Left lung (tissue), 10 donors: ENCODE results near the gene CCDC182. TPM values are rescaled to one million over a fixed set of nuclear protein-coding genes. Genes with fewer than 3 reads are reported as not detected.

Source experiments
- ATAC-seq: fragments of 200-7000 bp; cut with Tn5 transposase; one replicate; pipeline ENCODE4 v1.9.1; 2020; ENCODE audit warnings: moderate library complexity
- DNase-seq, 4 donors: peaks; one replicate each; pipeline ENCODE4 v3.0.0-alpha.2; 2013 to 2020
- H3K27ac ChIP-seq, 2 donors: fragments of 200-600 bp; sonication (generic) in 1 of 2; one replicate each; pipeline versions ENCODE4 v1.5.0 to v1.8.0; 2020 to 2021
- H3K27me3 ChIP-seq, 2 donors: fragments of 200-600 bp; sonication (generic) in 1 of 2; one replicate each; pipeline versions ENCODE4 v1.5.0 to v1.8.0; 2020 to 2021
- H3K36me3 ChIP-seq, 2 donors: fragments of 200-600 bp; sonication (generic) in 1 of 2; one replicate each; pipeline versions ENCODE4 v1.5.0 to v1.8.0; 2020 to 2021
- H3K4me1 ChIP-seq, 2 donors: fragments of 200-600 bp; one replicate each; pipeline ENCODE4 v1.8.0; 2021
- H3K4me3 ChIP-seq, 2 donors: fragments of 200-600 bp; sonication (generic) in 1 of 2; one replicate each; pipeline versions ENCODE4 v1.5.0 to v1.8.0; 2020 to 2021; ENCODE audit warnings: mild to moderate bottlenecking in 1 of 2
- H3K9me3 ChIP-seq, 2 donors: fragments of 200-600 bp; sonication (generic) in 1 of 2; one replicate each; pipeline versions ENCODE4 v1.5.0 to v1.8.0; 2020 to 2021
- intact Hi-C, 2 donors: fragments of 100-400 bp; cut with DNase I; formaldehyde crosslinking; loops; one replicate each; pipeline versions ENCODE4 v1.11.2 to v1.14.2; 2022
- polyA plus RNA-seq, 6 donors: library from polyadenylated mRNA; unstranded; fragments of 120-200 nt; gene quantifications; one replicate each; pipeline ENCODE4 v1.2.1, GENCODE V29; 2013; ENCODE audit not compliant: insufficient read length in 6 of 6
- total RNA-seq, 2 donors: library from RNA; stranded (reverse); fragmentation: NEBNext Ultra II Directional; extraction: Animal tissue kit (Norgen Biotek cat#: 25700); gene quantifications; one replicate each; pipeline ENCODE4 v1.2.1, GENCODE V29; 2021
- TF ChIP-seq, protein P1 (sequence below), 2 donors: fragments of 200-600 bp; sonication (generic) in 1 of 2; IDR thresholded peaks; one replicate each; pipeline versions ENCODE4 v1.5.0 to v1.8.0; 2021; ENCODE audit warnings: antibody characterized with exemption in 2 of 2
- donor health status: DM: no; HTN: yes; CAD: no.
- donor health status: DM: no; HTN: no; CAD: no.

The CCDC182 gene
- total and polyA plus RNA-seq, 8 donors = 0.15 TPM; not detected in 7

DNA sequence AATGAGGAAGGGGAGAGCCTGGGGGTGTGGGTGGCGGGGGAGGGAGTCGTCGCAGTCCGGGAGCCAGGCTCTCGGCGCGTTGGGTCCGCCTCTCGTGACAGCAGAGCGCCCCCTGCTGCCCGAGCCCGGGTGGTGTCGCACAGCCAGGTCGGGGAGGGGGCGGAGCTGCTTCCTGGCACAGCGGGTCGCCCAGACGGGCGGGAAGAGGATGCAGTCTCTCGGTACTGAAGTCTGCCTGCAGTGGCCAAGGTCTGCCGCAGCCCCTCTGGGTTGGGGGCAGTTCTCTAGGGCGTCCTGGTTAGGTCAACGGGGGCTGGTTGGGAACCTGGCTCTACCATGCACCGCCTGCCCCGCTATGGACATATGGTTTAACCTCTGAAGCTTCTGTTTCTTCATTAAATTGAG is 38.2 kb upstream of the CCDC182 start:
- Histone ChIP-seq H3K4me1 (peaks cover 18 to 20% of the 10 kb centered on the region in 2 donors), H3K36me3 (no peaks in the 10 kb centered on the region), H3K4me3 (no peak overlapping the region), H3K9me3 (no peaks in the 10 kb centered on the region), H3K27ac (no peak overlapping the region), H3K27me3 (peaks cover 0 to 37% of the 10 kb centered on the region in 2 donors)
- DNase-seq (peak; percentile 42 to 93 (median 72)), ATAC-seq (peak; percentile 95)
- TF ChIP-seq, protein P1, sequence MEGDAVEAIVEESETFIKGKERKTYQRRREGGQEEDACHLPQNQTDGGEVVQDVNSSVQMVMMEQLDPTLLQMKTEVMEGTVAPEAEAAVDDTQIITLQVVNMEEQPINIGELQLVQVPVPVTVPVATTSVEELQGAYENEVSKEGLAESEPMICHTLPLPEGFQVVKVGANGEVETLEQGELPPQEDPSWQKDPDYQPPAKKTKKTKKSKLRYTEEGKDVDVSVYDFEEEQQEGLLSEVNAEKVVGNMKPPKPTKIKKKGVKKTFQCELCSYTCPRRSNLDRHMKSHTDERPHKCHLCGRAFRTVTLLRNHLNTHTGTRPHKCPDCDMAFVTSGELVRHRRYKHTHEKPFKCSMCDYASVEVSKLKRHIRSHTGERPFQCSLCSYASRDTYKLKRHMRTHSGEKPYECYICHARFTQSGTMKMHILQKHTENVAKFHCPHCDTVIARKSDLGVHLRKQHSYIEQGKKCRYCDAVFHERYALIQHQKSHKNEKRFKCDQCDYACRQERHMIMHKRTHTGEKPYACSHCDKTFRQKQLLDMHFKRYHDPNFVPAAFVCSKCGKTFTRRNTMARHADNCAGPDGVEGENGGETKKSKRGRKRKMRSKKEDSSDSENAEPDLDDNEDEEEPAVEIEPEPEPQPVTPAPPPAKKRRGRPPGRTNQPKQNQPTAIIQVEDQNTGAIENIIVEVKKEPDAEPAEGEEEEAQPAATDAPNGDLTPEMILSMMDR (IDR thresholded peaks at IDR 0.05) = peak; percentile 79 to 85
- intact Hi-C loops = no loop called here

DNA sequence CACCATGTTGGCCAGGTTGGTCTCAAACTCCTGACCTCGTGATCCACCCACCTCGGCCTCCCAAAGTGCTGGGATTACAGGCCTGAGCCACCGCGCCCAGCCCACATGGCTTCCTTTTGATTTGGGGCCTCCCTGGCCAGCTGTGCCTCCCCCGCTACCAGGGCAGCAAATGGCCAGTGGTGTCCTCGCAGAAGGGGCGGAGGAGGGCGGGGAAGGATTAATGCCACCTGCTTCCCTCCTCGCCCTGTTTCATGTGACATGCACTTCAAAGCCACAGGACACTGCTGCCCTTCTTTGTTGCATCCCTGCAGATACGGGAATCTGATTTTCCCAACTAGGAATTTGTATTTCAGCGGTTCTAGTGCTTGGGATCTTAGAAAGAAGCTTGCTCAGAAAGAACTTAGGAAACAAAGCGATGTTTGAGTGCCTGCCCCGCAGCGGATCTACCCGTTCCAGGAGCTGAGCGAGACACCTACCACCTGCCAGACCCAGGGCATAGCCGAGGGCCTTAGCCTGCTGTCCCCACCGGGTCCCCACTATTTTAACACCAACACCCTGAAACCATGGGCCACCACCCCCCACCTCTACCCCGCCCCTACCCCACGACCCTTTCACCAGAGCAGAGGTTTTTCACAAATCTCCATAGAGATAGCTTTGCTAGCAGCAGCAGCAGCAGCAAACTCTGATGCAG is 37.7 kb upstream of the CCDC182 start:
- intact Hi-C loops = no loop called here
- TF ChIP-seq, protein P1 (IDR thresholded peaks at IDR 0.05) = no peak
- peaks cover 0 to 37% of the 10 kb centered on the region in 2 donors for H3K27me3 ChIP-seq
- DNase-seq = peak in 1 of 4 donors; percentile 61
- peaks cover 18 to 20% of the 10 kb centered on the region in 2 donors for H3K4me1 ChIP-seq
- H3K27ac ChIP-seq = no peak overlapping the region
- no peaks in the 10 kb centered on the region for H3K36me3 ChIP-seq
- no peak overlapping the region for H3K4me3 ChIP-seq
- no peaks in the 10 kb centered on the region for H3K9me3 ChIP-seq
- peak; percentile 8 for ATAC-seq

DNA sequence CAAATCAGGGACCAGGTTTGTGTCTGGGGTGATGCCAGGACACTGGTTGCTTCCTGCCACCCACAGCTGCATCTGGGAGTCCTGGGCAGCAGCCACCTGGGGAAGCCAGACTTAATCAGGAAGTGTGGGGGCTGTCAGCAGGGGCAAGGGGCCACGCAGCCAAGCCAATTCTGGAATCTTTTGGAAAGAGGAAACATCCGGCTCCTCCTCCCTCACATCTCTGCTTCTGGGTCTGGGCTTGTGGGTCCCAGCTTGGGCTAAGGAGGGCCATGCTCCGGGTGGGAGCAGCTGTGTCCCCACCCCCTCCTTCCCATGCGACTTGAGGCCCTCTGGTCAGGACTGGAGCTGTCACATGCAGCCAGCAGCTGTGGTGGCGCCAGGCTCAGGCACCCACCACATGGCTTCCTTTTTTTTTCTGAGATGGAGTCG is 37.0 kb upstream of the CCDC182 start:
- no peaks in the 10 kb centered on the region for H3K9me3 ChIP-seq
- DNase-seq (peak in 1 of 4 donors; percentile 33), ATAC-seq (no peak)
- TF ChIP-seq, protein P1 (IDR thresholded peaks at IDR 0.05) = no peak
- H3K36me3 ChIP-seq = no peaks in the 10 kb centered on the region
- peaks cover 0 to 37% of the 10 kb centered on the region in 2 donors for H3K27me3 ChIP-seq
- H3K4me3 ChIP-seq = no peak overlapping the region
- intact Hi-C loops = no loop called here
- peaks cover 18 to 20% of the 10 kb centered on the region in 2 donors for H3K4me1 ChIP-seq
- no peak overlapping the region for H3K27ac ChIP-seq

DNA sequence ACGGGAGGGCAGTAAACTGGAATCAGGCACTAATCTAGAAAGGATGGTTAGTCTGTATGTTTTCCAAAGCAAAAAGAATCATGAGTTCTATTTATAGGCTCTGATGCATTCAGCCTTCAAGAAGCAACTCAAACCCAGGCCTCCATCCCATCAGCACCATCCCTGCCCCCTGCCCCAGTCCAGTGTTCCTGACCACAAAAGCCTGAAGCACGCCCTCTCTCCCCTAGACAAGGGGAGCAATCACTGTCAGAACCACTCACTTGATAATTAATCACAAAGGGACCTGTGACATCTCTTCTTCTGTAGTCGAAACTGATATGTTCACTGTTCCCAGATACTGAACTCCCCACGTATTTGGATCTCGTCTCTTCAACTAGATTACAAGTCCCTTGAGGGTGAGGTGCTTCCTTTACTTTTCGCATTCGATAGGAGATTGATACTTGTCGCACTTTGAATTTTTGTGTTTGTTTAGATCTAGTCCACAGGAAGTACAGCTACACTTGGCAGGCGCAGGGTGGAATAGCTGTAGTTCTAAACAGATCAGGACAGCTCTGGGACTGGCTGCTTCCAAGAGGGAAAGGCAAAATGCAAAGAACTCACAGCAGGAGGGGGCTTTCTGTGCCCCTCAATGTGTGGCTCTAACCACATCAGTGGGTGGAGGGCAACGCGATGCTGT is 36.4 kb upstream of the CCDC182 start:
- Histone ChIP-seq H3K4me3 (no peak overlapping the region), H3K27ac (no peak overlapping the region), H3K9me3 (no peaks in the 10 kb centered on the region), H3K27me3 (peaks cover 0 to 37% of the 10 kb centered on the region in 2 donors), H3K4me1 (peaks cover 18 to 20% of the 10 kb centered on the region in 2 donors), H3K36me3 (no peaks in the 10 kb centered on the region)
- intact Hi-C loops = no loop called here
- TF ChIP-seq, protein P1 (IDR thresholded peaks at IDR 0.05) = no peak
- DNase-seq (peak in 2 of 4 donors; percentile 38 to 50), ATAC-seq (no peak)

DNA sequence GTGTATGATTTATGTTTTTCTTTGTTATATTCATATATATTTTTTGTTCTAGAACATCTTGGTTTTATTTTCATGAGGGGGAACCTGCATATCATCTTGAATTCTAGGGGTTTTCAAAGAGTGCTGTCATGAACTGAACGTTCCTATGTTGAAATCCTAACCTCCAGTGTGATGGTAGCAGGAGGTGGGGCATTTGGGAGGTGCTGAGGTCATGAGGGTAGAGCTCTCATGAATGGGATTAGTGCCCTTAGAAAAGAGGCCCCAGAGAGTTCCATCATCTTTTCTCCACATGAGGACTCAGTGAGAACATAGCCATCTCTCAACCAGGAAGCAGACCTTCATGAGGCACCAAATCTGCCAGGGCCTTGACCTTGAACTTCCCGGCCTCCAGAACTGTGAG is 34.6 kb upstream of the CCDC182 start:
- DNase-seq (no peak), ATAC-seq (no peak)
- H3K9me3 ChIP-seq = no peaks in the 10 kb centered on the region
- no peak overlapping the region for H3K27ac ChIP-seq
- no peak overlapping the region for H3K4me3 ChIP-seq
- TF ChIP-seq, protein P1 (IDR thresholded peaks at IDR 0.05) = no peak
- intact Hi-C loops = no loop called here
- H3K4me1 ChIP-seq = peaks cover 18 to 20% of the 10 kb centered on the region in 2 donors
- H3K36me3 ChIP-seq = no peaks in the 10 kb centered on the region
- peaks cover 0 to 28% of the 10 kb centered on the region in 2 donors for H3K27me3 ChIP-seq
